ENCODE data around the gene EGR4. TPM values are rescaled to one million over a fixed set of nuclear protein-coding genes. Genes with fewer than 3 reads are reported as not detected.

The EGR4 gene
- not detected for total RNA-seq
- long read RNA-seq, result 0 reads

- DNase-seq (ENCODE audit: missing footprints), result peak; percentile 75
- ATAC-seq, result no peak
- intact Hi-C loops (cut with DNase I), result no loop called here
Observed at GRCh38 chr2:73293534-73294171, at the start of gene EGR4. Gene EGR4, minus strand, starts transcription at chr2:73293548. Its CDS starts 231 bp downstream, at chr2:73293317.

- ATAC-seq, result no peak
- no peak for DNase-seq (ENCODE audit: missing footprints)
- intact Hi-C loops (cut with DNase I), result no loop called here
Observed at GRCh38 chr2:73341039-73341438, 47.7 kb upstream of the EGR4 start.

GRCh38 chr2:73339201-73339600 is 45.9 kb upstream of the EGR4 start:
- intact Hi-C loops (cut with DNase I), result no loop called here
- no peak for DNase-seq (ENCODE audit: missing footprints)
- ATAC-seq, result no peak

GRCh38 chr2:73337828-73338227 is 44.5 kb upstream of the EGR4 start:
- intact Hi-C loops (cut with DNase I), result no loop called here
- ATAC-seq, result no peak
- no peak for DNase-seq (ENCODE audit: missing footprints)

GRCh38 chr2:73334620-73335019 is 41.3 kb upstream of the EGR4 start:
- intact Hi-C loops (cut with DNase I), result no loop called here
- ATAC-seq, result no peak
- no peak for DNase-seq (ENCODE audit: missing footprints)

- DNase-seq (ENCODE audit: missing footprints) (no peak), ATAC-seq (no peak)
- intact Hi-C loops (cut with DNase I), result no loop called here
Observed at GRCh38 chr2:73334045-73334444, 40.7 kb upstream of the EGR4 start.

GRCh38 chr2:73333564-73333963 is 40.2 kb upstream of the EGR4 start:
- intact Hi-C loops (cut with DNase I), result no loop called here
- DNase-seq (ENCODE audit: missing footprints) (no peak), ATAC-seq (no peak)

GRCh38 chr2:73324126-73324725 is 30.9 kb upstream of the EGR4 start:
- intact Hi-C loops (cut with DNase I), result no loop called here
- ATAC-seq, result no peak
- DNase-seq (ENCODE audit: missing footprints), result no peak

- ATAC-seq (no peak), DNase-seq (ENCODE audit: missing footprints) (no peak)
- intact Hi-C loops (cut with DNase I), result no loop called here
Observed at GRCh38 chr2:73323551-73323950, 30.2 kb upstream of the EGR4 start.

- no peak for DNase-seq (ENCODE audit: missing footprints)
- no peak for ATAC-seq
- intact Hi-C loops (cut with DNase I), result no loop called here
Observed at GRCh38 chr2:73314441-73314840, 21.1 kb upstream of the EGR4 start.

GRCh38 chr2:73307720-73308119 is 14.4 kb upstream of the EGR4 start:
- no peak for ATAC-seq
- intact Hi-C loops (cut with DNase I), result no loop called here
- no peak for DNase-seq (ENCODE audit: missing footprints)

- DNase-seq (ENCODE audit: missing footprints) (no peak), ATAC-seq (no peak)
- intact Hi-C loops (cut with DNase I), result no loop called here
Observed at GRCh38 chr2:73301636-73302035, 8.3 kb upstream of the EGR4 start.

- ATAC-seq (no peak), DNase-seq (ENCODE audit: missing footprints) (no peak)
- intact Hi-C loops (cut with DNase I), result no loop called here
Observed at GRCh38 chr2:73300926-73301325, 7.6 kb upstream of the EGR4 start.

- intact Hi-C loops (cut with DNase I), result no loop called here
- DNase-seq (ENCODE audit: missing footprints), result no peak
Observed at GRCh38 chr2:73297586-73297985, 4.2 kb upstream of the EGR4 start.

GRCh38 chr2:73297151-73297559 is 3.8 kb upstream of the EGR4 start:
- DNase-seq (ENCODE audit: missing footprints) (no peak), ATAC-seq (no peak)
- intact Hi-C loops (cut with DNase I), result no loop called here

More at GRCh38 chr2:73297586-73297985, 4.2 kb upstream of the EGR4 start:
- no peak for ATAC-seq

- ATAC-seq (no peak), DNase-seq (ENCODE audit: missing footprints) (no peak)
- intact Hi-C loops (cut with DNase I), result no loop called here
Observed at GRCh38 chr2:73295751-73296400, 2.5 kb upstream of the EGR4 start.

- DNase-seq (ENCODE audit: missing footprints) (no peak), ATAC-seq (no peak)
- intact Hi-C loops (cut with DNase I), result no loop called here
Observed at GRCh38 chr2:73294239-73294638, 891 bp upstream of the EGR4 start.

GRCh38 chr2:73292906-73293533 is 328 bp downstream of the EGR4 start:
- intact Hi-C loops (cut with DNase I), result no loop called here
- no peak for DNase-seq (ENCODE audit: missing footprints)
- no peak for ATAC-seq

- no peak for DNase-seq (ENCODE audit: missing footprints)
- ATAC-seq, result no peak
- intact Hi-C loops (cut with DNase I), result no loop called here
Observed at GRCh38 chr2:73292316-73292905, 937 bp downstream of the EGR4 start.

Data from Right ventricle myocardium inferior (tissue), 1 donor.